HUES48 (cell line): ENCODE measurements around the gene VPS37D.

Experiments used
- H3K27ac ChIP-seq: one replicate; pipeline ENCODE4 v1.7.0; 2013; ENCODE audit warnings: low read depth, low read length, inconsistent platforms
- H3K27me3 ChIP-seq: 2 replicates; pipeline ENCODE4 v1.6.1; 2013; ENCODE audit warnings: mild to moderate bottlenecking, low read length; ENCODE audit not compliant: control insufficient read depth, insufficient read depth
- H3K36me3 ChIP-seq: 2 replicates; pipeline ENCODE4 v1.6.1; 2013; ENCODE audit warnings: low read length; ENCODE audit not compliant: control insufficient read depth, insufficient read depth
- H3K4me1 ChIP-seq: 2 replicates; pipeline ENCODE4 v1.6.1; 2013; ENCODE audit warnings: mild to moderate bottlenecking, low read length; ENCODE audit not compliant: control insufficient read depth, insufficient read depth
- H3K4me3 ChIP-seq: 2 replicates; pipeline ENCODE4 v1.5.1; 2013; ENCODE audit warnings: mild to moderate bottlenecking, low read depth, low read length
- H3K9ac ChIP-seq: 2 replicates; pipeline ENCODE4 v1.6.1; 2013; ENCODE audit warnings: mild to moderate bottlenecking, low read depth, low read length, moderate library complexity
- H3K9me3 ChIP-seq: 2 replicates; pipeline ENCODE4 v1.6.1; 2013; ENCODE audit warnings: low read length; ENCODE audit not compliant: control insufficient read depth, insufficient read depth

Gene VPS37D

GRCh38 chr7:73628504-73628903 lies 39.1 kb upstream of the VPS37D start:
- H3K9ac ChIP-seq = no peak overlapping the region
- no peaks in the 10 kb centered on the region for H3K36me3 ChIP-seq
- H3K9me3 ChIP-seq = no peaks in the 10 kb centered on the region
- H3K27ac ChIP-seq = no peak overlapping the region
- peaks cover 8% of the 10 kb centered on the region for H3K27me3 ChIP-seq
- H3K4me3 ChIP-seq = no peak overlapping the region
- H3K4me1 ChIP-seq = no peaks in the 10 kb centered on the region

- Histone ChIP-seq H3K36me3 (no peaks in the 10 kb centered on the region), H3K9me3 (no peaks in the 10 kb centered on the region), H3K4me1 (peaks cover 9% of the 10 kb centered on the region; the same call in 1 of the 2 replicates), H3K9ac (no peak overlapping the region), H3K27me3 (no peaks in the 10 kb centered on the region), H3K27ac (no peak overlapping the region), H3K4me3 (no peak overlapping the region)
Observed at GRCh38 chr7:73631558-73631957, 36.1 kb upstream of the VPS37D start.

GRCh38 chr7:73633323-73633722 lies 34.3 kb upstream of the VPS37D start:
- H3K9me3 ChIP-seq = no peaks in the 10 kb centered on the region
- no peaks in the 10 kb centered on the region for H3K36me3 ChIP-seq
- H3K9ac ChIP-seq = no peak overlapping the region
- no peak overlapping the region for H3K27ac ChIP-seq
- H3K4me1 ChIP-seq = peaks cover 9% of the 10 kb centered on the region; the same call in 1 of the 2 replicates
- no peaks in the 10 kb centered on the region for H3K27me3 ChIP-seq
- no peak overlapping the region for H3K4me3 ChIP-seq

GRCh38 chr7:73633844-73634243 lies 33.8 kb upstream of the VPS37D start:
- Histone ChIP-seq H3K9me3 (no peaks in the 10 kb centered on the region), H3K36me3 (no peaks in the 10 kb centered on the region), H3K9ac (no peak overlapping the region), H3K27me3 (no peaks in the 10 kb centered on the region), H3K4me1 (peaks cover 9% of the 10 kb centered on the region; the same call in 1 of the 2 replicates), H3K4me3 (no peak overlapping the region), H3K27ac (no peak overlapping the region)

- no peaks in the 10 kb centered on the region for H3K27me3 ChIP-seq
- H3K9me3 ChIP-seq = no peaks in the 10 kb centered on the region
- no peaks in the 10 kb centered on the region for H3K36me3 ChIP-seq
- H3K4me1 ChIP-seq = peaks cover 9% of the 10 kb centered on the region; the same call in 1 of the 2 replicates
- H3K9ac ChIP-seq = no peak overlapping the region
- no peak overlapping the region for H3K4me3 ChIP-seq
- H3K27ac ChIP-seq = peak overlapping the region; percentile 42
Observed at GRCh38 chr7:73635428-73636200, 32.0 kb upstream of the VPS37D start.

- Histone ChIP-seq H3K4me1 (peaks cover 9% of the 10 kb centered on the region; the same call in 1 of the 2 replicates), H3K4me3 (no peak overlapping the region), H3K27ac (no peak overlapping the region), H3K9ac (no peak overlapping the region), H3K36me3 (no peaks in the 10 kb centered on the region), H3K9me3 (no peaks in the 10 kb centered on the region), H3K27me3 (no peaks in the 10 kb centered on the region)
Observed at GRCh38 chr7:73638911-73639310, 28.7 kb upstream of the VPS37D start.

GRCh38 chr7:73642834-73643233 lies 24.8 kb upstream of the VPS37D start:
- Histone ChIP-seq H3K36me3 (no peaks in the 10 kb centered on the region), H3K9ac (no peak overlapping the region), H3K27me3 (peaks cover 12% of the 10 kb centered on the region), H3K9me3 (no peaks in the 10 kb centered on the region), H3K4me3 (no peak overlapping the region), H3K4me1 (no peaks in the 10 kb centered on the region), H3K27ac (no peak overlapping the region)

GRCh38 chr7:73644688-73645286 lies 22.8 kb upstream of the VPS37D start:
- H3K4me1 ChIP-seq = 0 out of 2 replicates have a peak, but pooled peaks cover 2% of the 10 kb centered on the region
- H3K36me3 ChIP-seq = no peaks in the 10 kb centered on the region
- peaks cover 30% of the 10 kb centered on the region for H3K27me3 ChIP-seq
- no peak overlapping the region for H3K9ac ChIP-seq
- no peak overlapping the region for H3K4me3 ChIP-seq
- H3K9me3 ChIP-seq = no peaks in the 10 kb centered on the region
- no peak overlapping the region for H3K27ac ChIP-seq

GRCh38 chr7:73645643-73646174 lies 21.9 kb upstream of the VPS37D start:
- Histone ChIP-seq H3K4me3 (no peak overlapping the region), H3K27ac (no peak overlapping the region), H3K9me3 (no peaks in the 10 kb centered on the region), H3K9ac (no peak overlapping the region), H3K4me1 (0 out of 2 replicates have a peak, but pooled peaks cover 2% of the 10 kb centered on the region), H3K36me3 (no peaks in the 10 kb centered on the region), H3K27me3 (peaks cover 32% of the 10 kb centered on the region)

- H3K36me3 ChIP-seq = no peaks in the 10 kb centered on the region
- no peaks in the 10 kb centered on the region for H3K9me3 ChIP-seq
- H3K27me3 ChIP-seq = peaks cover 32% of the 10 kb centered on the region
- no peak overlapping the region for H3K27ac ChIP-seq
- H3K9ac ChIP-seq = no peak overlapping the region
- H3K4me1 ChIP-seq = 0 out of 2 replicates have a peak, but pooled peaks cover 2% of the 10 kb centered on the region
- H3K4me3 ChIP-seq = peak overlapping the region; percentile 69
Observed at GRCh38 chr7:73646785-73647724, 20.6 kb upstream of the VPS37D start.
